ENCODE data around the gene GRK6. TPM values are rescaled to one million over a fixed set of nuclear protein-coding genes. Genes with fewer than 3 reads are reported as not detected.

GRK6 gene
- total RNA-seq, 1 donor from 2014 or later: 28.7 TPM

- intact Hi-C loops (cut with DNase I): no loop called here
- H3K36me3 ChIP-seq: peaks cover 0 to 58% of the 10 kb centered on the region in 2 donors
- TF ChIP-seq POLR2AphosphoS5 (IDR thresholded peaks at IDR 0.05; ENCODE audit: insufficient read depth in 1 of 2, low read depth in 1 of 2) (no peak), POLR2A (IDR thresholded peaks at IDR 0.05) (no peak)
- TF ChIP-seq, protein P1, sequence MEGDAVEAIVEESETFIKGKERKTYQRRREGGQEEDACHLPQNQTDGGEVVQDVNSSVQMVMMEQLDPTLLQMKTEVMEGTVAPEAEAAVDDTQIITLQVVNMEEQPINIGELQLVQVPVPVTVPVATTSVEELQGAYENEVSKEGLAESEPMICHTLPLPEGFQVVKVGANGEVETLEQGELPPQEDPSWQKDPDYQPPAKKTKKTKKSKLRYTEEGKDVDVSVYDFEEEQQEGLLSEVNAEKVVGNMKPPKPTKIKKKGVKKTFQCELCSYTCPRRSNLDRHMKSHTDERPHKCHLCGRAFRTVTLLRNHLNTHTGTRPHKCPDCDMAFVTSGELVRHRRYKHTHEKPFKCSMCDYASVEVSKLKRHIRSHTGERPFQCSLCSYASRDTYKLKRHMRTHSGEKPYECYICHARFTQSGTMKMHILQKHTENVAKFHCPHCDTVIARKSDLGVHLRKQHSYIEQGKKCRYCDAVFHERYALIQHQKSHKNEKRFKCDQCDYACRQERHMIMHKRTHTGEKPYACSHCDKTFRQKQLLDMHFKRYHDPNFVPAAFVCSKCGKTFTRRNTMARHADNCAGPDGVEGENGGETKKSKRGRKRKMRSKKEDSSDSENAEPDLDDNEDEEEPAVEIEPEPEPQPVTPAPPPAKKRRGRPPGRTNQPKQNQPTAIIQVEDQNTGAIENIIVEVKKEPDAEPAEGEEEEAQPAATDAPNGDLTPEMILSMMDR (IDR thresholded peaks at IDR 0.05): no peak
- no peak overlapping the region for H3K4me3 ChIP-seq
- H3K9me3 ChIP-seq: no peaks in the 10 kb centered on the region
- H3K27ac ChIP-seq: no peak overlapping the region
- no peaks in the 10 kb centered on the region for H3K4me1 ChIP-seq
- no peaks in the 10 kb centered on the region for H3K27me3 ChIP-seq
- no peak for DNase-seq (ENCODE audit: extremely low spot score in 2 of 2)
Measured at GRCh38 chr5:177437623-177438022, 11.1 kb downstream of the GRK6 start.

DNA sequence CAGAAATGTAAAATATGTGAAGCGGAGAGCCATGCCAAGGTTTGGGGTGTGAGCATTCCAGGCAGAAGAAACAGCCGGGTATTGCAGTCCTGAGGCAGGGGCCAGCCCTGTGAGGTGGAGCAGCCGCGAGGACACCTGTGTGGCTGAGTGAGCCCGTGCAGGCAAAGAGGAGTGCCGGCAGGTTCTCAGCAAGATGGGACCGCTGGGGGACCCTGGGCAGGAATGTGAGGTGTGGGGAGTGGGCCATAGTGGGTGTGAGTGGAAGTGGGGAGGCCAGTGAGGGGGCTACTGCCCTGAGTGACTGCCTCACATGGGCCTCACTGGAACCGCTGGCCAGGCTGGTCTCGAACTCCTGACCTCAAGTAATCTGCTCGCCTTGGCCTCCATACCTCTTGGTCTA lies 12.0 kb downstream of the GRK6 start:
- Histone ChIP-seq H3K27me3 (no peaks in the 10 kb centered on the region), H3K27ac (no peak overlapping the region), H3K4me1 (no peaks in the 10 kb centered on the region), H3K9me3 (no peaks in the 10 kb centered on the region), H3K36me3 (peaks cover 0 to 51% of the 10 kb centered on the region in 2 donors), H3K4me3 (no peak overlapping the region)
- DNase-seq (ENCODE audit: extremely low spot score in 2 of 2): no peak
- intact Hi-C loops (cut with DNase I): no loop called here
- no peak for TF ChIP-seq POLR2A (IDR thresholded peaks at IDR 0.05)
- no peak for TF ChIP-seq POLR2AphosphoS5 (IDR thresholded peaks at IDR 0.05; ENCODE audit: insufficient read depth in 1 of 2, low read depth in 1 of 2)
- TF ChIP-seq, protein P1 (IDR thresholded peaks at IDR 0.05): no peak

- Histone ChIP-seq H3K36me3 (peaks cover 0 to 40% of the 10 kb centered on the region in 2 donors), H3K27me3 (no peaks in the 10 kb centered on the region), H3K4me3 (no peak overlapping the region), H3K27ac (no peak overlapping the region), H3K4me1 (no peaks in the 10 kb centered on the region), H3K9me3 (no peaks in the 10 kb centered on the region)
- no peak for TF ChIP-seq POLR2AphosphoS5 (IDR thresholded peaks at IDR 0.05; ENCODE audit: insufficient read depth in 1 of 2, low read depth in 1 of 2)
- no peak for TF ChIP-seq POLR2A (IDR thresholded peaks at IDR 0.05)
- TF ChIP-seq, protein P1 (IDR thresholded peaks at IDR 0.05): no peak
- no peak for DNase-seq (ENCODE audit: extremely low spot score in 2 of 2)
- intact Hi-C loops (cut with DNase I): no loop called here
Measured at GRCh38 chr5:177439518-177440053, 13.1 kb downstream of the GRK6 start.

DNA sequence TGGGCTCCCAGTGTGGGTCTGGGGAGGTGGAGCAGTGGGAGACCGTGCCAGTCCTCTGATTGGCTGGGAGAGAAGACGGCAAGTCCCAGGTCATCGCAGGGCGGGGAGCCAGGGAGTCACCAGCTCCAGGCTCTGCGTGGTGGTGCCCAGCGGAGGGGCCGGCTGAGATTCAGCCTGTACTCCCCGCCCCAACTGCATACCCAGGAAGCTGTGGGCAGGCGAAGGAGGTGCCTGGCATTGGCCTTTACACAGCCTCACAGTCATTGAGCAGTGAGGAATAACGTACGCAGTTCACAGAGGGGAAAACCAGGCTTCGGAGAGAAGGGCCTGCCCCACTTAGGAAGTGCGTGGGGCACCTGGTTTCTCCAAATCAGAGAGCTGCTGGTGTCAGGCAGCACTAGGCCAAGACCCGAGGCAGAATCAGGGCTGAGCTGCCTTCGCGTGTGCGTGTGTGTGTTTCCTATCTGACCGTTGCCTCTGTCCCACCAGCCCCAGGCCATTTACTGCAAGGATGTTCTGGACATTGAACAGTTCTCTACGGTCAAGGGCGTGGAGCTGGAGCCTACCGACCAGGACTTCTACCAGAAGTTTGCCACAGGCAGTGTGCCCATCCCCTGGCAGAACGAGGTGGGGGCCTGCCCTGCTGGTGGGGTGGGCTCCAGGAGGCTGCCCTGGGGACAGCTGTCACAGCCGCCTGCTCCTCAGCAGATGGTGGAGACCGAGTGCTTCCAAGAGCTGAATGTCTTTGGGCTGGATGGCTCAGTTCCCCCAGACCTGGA lies 13.9 kb downstream of the GRK6 start:
- H3K4me3 ChIP-seq: no peak overlapping the region
- H3K4me1 ChIP-seq: no peaks in the 10 kb centered on the region
- H3K36me3 ChIP-seq: peaks cover 0 to 34% of the 10 kb centered on the region in 2 donors
- TF ChIP-seq, protein P1 (IDR thresholded peaks at IDR 0.05): no peak
- no peak for TF ChIP-seq POLR2A (IDR thresholded peaks at IDR 0.05)
- no peak for TF ChIP-seq POLR2AphosphoS5 (IDR thresholded peaks at IDR 0.05; ENCODE audit: insufficient read depth in 1 of 2, low read depth in 1 of 2)
- H3K9me3 ChIP-seq: no peaks in the 10 kb centered on the region
- no peak overlapping the region for H3K27ac ChIP-seq
- H3K27me3 ChIP-seq: no peaks in the 10 kb centered on the region
- intact Hi-C loops (cut with DNase I): no loop called here
- no peak for DNase-seq (ENCODE audit: extremely low spot score in 2 of 2)

Measured in vagina (tissue), 2 donors.